Transverse colon (tissue), 4 donors: Measurements from ENCODE around the gene TCN1.

Source experiments
- CTCF ChIP-seq, 5 experiments: fragments of 200-600 bp in 3 of 5; fragments of 450-650 bp in 2 of 5; sonication (generic) in 3 of 5; IDR thresholded peaks; 1 replicate in 2 of 5; 2 replicates in 3 of 5; pipeline ENCODE4 v1.5.1; 2016 to 2017; ENCODE audit warnings: antibody characterized with exemption in 5 of 5, inconsistent platforms in 3 of 5, mild to moderate bottlenecking in 2 of 5, moderate library complexity in 1 of 5
- EP300 ChIP-seq: sonication (generic); formaldehyde crosslinking; IDR thresholded peaks from one replicate; pipeline ENCODE4 v1.6.1; 2017; ENCODE audit warnings: antibody characterized with exemption, low read depth
- POLR2A ChIP-seq: fragments of 450-650 bp; IDR thresholded peaks from one replicate; pipeline ENCODE4 v1.6.1; 2016; ENCODE audit warnings: antibody characterized with exemption, mild to moderate bottlenecking, moderate library complexity
- POLR2AphosphoS5 ChIP-seq, 3 donors: sonication (generic); formaldehyde crosslinking; IDR thresholded peaks; one replicate each; pipeline ENCODE4 v1.6.1; 2016; ENCODE audit warnings: antibody characterized with exemption in 3 of 3

GRCh38 chr11:59872076-59872475 is 5.8 kb upstream of the TCN1 start:
- TF ChIP-seq CTCF (IDR thresholded peaks at IDR 0.05) (no peak), POLR2AphosphoS5 (IDR thresholded peaks at IDR 0.05) (no peak), POLR2A (no peak), EP300 (no peak)
